A549 treated with AZD2906 at 1 μM for 4 hours (cell line): ENCODE results near the gene NSMCE4A. TPM values are rescaled to one million over a fixed set of nuclear protein-coding genes. Genes with fewer than 3 reads are reported as not detected.

Experiments used
- total RNA-seq: library from RNA; stranded (reverse); fragments of 200-300 nt; extraction: Qiagen RNA extraction; gene quantifications from 5 replicates; pipeline ENCODE4 v1.2.3, GENCODE V29; 2022

Gene NSMCE4A
- 54.3 to 59.5 TPM (median 57.4 TPM) in 5 replicates for total RNA-seq

DNA sequence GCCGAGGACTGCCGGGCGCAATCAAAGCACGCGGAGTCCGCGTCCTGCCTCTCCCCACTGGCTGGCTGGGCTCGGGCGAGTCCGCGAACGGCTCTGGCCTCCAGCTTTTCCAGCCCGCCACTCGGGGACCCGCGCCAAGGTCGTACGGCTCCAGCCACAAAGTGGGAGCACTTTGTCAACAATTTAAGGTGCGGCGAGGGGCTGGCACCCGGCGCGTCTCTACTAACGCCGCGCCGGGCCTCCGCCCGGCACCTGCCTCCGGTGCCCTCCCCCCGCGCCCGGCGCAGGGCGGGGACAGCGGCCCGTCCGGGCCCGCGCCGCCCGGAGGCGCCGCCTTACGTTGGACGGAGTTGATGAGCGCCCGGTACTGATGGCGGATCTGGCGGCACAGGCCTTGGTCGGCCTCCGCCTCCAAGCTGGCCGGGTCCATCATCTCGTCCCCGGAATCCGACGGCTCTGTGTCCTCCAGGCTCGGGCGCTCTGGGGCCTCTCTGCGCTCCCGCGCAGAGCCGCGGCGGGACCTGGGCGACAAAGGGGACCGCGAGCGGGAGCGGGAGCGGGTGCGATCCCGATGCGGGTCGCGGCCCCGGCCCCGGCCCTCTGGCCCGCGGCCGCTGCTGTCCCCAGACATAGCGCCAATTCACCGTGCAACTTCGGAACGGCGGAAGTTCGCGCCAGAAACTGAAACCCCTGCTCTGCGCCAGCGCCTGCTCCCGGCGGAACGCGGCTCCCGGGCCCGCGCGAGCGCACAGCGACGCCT lies at the start of gene NSMCE4A:
Gene NSMCE4A, minus strand, starts transcription at position 683 of the 760 bp plus-strand sequence. Its CDS starts 52 bp downstream, at position 631.

DNA sequence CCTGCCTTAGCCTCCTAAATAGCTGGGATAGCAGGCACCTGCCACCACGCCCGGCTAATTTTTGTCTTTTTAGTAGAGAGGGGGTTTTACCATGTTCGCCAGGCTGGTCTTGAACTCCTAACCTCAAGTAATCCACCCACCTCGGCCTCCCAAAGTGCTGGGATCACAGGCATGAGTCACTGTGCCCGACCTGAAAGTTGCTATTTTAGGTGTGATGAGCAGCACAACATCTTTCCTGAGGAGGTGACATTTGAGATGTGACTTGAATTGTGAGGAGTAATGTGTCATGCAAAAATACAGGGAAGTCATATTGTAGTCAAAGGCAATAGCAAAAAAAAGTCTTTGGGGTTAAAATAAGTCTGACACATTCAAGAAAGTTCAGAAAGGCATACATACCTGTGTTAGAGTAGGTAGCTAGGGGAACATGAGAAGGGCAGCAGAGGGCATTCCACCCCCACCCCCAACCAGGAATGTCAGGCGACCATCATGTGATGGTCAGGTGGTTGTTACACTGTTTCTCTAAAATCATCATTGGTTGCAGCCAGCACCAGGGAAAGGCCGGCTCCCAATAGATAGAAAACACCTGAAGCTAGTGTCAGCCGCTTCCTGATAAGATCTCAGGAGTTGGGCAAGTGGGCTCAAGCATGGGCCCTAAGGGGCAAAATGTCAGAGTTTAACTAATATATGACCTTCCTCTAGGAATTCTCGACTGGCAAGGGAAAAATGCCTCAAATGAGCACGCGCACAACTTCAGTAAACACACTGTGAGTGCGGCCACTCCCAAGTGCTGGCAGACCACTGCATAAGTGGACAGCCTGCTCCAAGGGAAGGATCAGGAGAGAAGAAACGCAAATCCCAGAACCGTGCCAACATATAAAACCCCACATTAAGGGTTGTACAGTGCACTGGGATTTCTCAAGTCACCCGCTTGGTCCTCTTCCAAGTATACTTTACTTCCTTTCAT lies 13.6 kb upstream of the NSMCE4A start, which contains the start of gene TACC2:
Gene TACC2, plus strand, starts transcription at position 803 of the 964 bp plus-strand sequence. CDS start 32,819 bp downstream, outside the sequence.

DNA sequence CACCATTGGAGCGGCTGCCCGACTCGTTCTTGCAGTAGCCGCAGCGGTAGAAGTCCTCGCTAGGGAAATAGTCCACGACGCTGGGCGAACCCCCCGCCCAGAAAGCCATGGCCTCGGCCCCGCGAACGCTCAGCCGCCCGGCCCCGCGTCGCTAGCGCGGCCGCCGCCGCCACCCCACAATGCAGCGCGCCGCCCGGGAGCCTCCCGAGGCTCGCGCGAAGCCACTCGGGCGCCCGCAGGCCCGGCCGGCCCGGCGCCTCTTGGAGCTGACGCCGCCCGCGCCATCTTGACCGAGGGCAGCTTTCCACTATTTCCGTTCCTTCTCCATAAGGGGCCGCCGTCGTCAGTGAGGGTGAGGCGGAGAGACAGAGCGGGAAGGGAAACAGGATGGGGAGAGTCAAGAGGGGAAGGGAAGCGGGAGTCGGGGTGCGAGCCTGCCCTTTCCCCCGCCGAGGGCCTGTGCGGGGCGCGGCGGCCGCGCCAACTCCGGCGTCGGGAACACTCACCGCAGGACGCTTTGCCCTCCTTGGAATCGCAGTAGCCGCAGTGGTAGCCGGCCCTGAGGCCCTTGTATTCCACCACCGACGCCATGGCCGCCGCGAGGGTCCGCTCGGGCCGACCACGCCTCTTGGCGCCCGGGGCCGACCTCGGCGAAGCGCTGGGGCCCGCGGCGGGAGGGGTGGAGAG lies 47.0 kb downstream of the NSMCE4A start, which contains the start of gene ATE1:
Gene ATE1, minus strand, starts transcription at position 191 of the 687 bp plus-strand sequence. Its CDS starts 82 bp downstream, at position 109.

Other genes with a start within 250 kb of the NSMCE4A start
- gene ATE1, start 47.2 kb downstream of the NSMCE4A start, total RNA-seq, result 15.7 to 25.1 TPM (median 18.5 TPM) in 5 replicates
- gene TACC2, start 13.9 kb upstream of the NSMCE4A start, total RNA-seq, result 72.9 to 79.8 TPM (median 76.2 TPM) in 5 replicates